GM12801 (cell line): Measurements from ENCODE around the gene TMTC4.

ENCODE experiments used
- TF ChIP-seq, protein P1 (sequence below): IDR thresholded peaks from one replicate; pipeline ENCODE4 v1.5.1; 2011; ENCODE audit warnings: control low read depth; ENCODE audit not compliant: insufficient read length; ENCODE audit errors: extremely low read depth

TMTC4 gene

GRCh38 chr13:100674572-100674871 is at the start of gene TMTC4:
TMTC4 (minus strand) TSS chr13:100674795; CDS start chr13:100670362, 4,433 bp downstream.
- TF ChIP-seq, protein P1, sequence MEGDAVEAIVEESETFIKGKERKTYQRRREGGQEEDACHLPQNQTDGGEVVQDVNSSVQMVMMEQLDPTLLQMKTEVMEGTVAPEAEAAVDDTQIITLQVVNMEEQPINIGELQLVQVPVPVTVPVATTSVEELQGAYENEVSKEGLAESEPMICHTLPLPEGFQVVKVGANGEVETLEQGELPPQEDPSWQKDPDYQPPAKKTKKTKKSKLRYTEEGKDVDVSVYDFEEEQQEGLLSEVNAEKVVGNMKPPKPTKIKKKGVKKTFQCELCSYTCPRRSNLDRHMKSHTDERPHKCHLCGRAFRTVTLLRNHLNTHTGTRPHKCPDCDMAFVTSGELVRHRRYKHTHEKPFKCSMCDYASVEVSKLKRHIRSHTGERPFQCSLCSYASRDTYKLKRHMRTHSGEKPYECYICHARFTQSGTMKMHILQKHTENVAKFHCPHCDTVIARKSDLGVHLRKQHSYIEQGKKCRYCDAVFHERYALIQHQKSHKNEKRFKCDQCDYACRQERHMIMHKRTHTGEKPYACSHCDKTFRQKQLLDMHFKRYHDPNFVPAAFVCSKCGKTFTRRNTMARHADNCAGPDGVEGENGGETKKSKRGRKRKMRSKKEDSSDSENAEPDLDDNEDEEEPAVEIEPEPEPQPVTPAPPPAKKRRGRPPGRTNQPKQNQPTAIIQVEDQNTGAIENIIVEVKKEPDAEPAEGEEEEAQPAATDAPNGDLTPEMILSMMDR, result no peak

- TF ChIP-seq, protein P1, result no peak
Measured at GRCh38 chr13:100722517-100722916, 47.9 kb upstream of the TMTC4 start.

GRCh38 chr13:100721885-100722512 is 47.4 kb upstream of the TMTC4 start:
- TF ChIP-seq, protein P1, result no peak

DNA sequence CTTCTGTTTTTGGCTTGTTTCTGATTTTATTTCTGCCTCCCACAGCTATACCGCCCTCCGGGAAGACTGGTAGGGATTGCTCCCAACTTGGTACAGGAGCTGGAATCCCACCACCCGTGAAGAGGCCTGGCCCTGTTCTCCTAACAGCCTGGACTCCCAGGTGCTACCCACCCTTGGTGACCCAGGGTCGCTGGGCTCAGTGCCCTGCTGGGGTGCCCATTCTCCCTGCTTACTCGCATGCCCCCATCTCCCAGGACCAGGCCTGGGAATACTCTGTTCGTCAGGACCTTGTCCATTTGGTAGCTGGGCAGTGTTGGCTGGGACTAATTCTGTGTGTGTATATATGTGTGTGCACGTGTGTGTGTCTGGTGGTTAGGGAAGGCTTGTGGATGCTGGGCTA is 41.0 kb upstream of the TMTC4 start:
- TF ChIP-seq, protein P1, result no peak

DNA sequence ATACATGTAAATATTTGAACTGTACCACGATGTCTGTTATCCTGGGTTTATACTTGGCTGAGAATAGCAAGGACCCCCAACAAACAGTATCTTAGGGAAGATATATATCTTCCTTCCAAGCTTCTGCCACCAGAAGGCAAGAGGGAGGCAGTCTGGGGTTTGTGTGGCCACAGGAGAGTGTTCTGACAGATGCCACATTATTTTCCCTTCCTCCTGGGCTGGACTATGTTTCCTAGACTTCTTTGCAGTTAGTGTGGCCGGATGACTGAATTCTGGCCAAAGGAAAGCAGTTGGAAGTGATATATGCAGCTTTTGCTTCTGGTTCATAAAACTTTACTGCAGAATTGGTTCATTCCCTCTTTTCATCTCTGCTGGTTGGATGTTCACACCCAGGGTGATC is 39.9 kb upstream of the TMTC4 start:
- TF ChIP-seq, protein P1, result no peak

DNA sequence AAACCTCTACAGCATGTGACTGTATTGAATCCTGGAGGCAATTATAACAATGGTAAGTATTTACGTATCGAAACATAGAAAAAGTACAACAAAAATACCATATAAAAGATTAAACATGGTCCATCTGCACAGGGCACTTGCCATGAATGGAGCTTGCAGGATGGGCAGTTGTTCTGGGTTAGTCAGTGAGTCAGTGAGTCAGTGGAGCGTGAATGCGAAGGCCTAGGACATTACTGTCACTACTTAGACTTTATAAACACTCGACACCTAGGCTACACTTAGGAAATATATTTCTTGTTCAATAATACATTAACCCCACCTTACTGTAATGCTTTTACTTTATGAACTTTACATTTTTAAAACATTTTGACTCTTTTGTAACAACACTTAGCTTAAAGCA is 35.6 kb upstream of the TMTC4 start:
- TF ChIP-seq, protein P1, result no peak

DNA sequence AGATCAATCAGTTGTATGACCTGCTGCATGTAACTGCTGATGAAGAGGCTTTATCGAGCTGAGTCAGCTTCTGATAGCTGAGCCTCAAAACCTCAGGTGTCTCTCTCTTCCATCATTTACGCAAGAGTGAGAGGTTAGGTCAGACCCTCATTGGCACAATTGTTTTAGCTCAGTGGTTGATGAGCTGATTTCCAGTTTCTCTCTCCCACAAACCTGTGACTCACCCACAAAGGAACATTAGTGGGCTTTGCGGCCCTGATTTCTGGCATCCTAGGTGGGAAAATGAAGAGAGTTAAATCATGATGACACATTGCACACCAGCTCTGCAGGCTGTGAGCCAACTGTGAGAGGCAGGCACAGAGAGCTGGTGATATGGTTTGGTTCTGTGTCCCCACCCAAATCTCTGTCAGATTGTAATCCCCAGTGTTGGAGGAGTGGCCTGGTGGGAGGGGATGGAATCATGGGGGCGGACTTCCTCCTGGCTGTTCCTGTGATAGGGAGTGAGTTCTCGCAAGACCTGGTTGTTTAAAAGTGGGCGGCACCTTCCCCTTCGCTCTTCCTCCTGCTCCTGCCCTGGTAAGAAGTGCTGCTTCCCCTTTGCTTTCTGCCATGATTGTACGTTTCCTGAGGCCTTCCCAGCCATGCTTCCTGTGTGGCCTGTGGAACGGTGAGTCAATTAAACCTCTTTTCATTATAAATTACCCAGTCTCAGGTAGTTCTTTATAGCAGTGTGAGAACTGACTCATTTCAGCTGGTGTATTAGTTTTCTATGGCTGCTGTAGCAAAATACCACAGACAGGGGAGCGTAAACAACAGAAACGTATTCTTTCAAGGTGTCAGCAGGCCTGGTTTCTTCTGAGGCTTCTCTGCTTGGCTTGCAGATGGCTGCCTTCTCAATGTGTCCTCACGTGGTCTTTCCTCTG is 33.5 kb upstream of the TMTC4 start:
- TF ChIP-seq, protein P1, result no peak
